WI38 (cell line): Measurements from ENCODE around the gene LFNG.

Source experiments
- H3K4me3 ChIP-seq: 2 replicates; pipeline ENCODE4 v1.5.1; 2011; ENCODE audit warnings: low read depth, mild to moderate bottlenecking, control low read depth, low read length
- TF ChIP-seq, protein P1 (sequence below): IDR thresholded peaks from 2 replicates; pipeline ENCODE4 v1.5.1; 2012; ENCODE audit warnings: low read depth, mild to moderate bottlenecking, control low read depth, low read length

The LFNG gene

GRCh38 chr7:2474224-2474623 is 45.4 kb upstream of the LFNG start:
- no peak overlapping the region for H3K4me3 ChIP-seq
- TF ChIP-seq, protein P1, sequence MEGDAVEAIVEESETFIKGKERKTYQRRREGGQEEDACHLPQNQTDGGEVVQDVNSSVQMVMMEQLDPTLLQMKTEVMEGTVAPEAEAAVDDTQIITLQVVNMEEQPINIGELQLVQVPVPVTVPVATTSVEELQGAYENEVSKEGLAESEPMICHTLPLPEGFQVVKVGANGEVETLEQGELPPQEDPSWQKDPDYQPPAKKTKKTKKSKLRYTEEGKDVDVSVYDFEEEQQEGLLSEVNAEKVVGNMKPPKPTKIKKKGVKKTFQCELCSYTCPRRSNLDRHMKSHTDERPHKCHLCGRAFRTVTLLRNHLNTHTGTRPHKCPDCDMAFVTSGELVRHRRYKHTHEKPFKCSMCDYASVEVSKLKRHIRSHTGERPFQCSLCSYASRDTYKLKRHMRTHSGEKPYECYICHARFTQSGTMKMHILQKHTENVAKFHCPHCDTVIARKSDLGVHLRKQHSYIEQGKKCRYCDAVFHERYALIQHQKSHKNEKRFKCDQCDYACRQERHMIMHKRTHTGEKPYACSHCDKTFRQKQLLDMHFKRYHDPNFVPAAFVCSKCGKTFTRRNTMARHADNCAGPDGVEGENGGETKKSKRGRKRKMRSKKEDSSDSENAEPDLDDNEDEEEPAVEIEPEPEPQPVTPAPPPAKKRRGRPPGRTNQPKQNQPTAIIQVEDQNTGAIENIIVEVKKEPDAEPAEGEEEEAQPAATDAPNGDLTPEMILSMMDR, result no peak

DNA sequence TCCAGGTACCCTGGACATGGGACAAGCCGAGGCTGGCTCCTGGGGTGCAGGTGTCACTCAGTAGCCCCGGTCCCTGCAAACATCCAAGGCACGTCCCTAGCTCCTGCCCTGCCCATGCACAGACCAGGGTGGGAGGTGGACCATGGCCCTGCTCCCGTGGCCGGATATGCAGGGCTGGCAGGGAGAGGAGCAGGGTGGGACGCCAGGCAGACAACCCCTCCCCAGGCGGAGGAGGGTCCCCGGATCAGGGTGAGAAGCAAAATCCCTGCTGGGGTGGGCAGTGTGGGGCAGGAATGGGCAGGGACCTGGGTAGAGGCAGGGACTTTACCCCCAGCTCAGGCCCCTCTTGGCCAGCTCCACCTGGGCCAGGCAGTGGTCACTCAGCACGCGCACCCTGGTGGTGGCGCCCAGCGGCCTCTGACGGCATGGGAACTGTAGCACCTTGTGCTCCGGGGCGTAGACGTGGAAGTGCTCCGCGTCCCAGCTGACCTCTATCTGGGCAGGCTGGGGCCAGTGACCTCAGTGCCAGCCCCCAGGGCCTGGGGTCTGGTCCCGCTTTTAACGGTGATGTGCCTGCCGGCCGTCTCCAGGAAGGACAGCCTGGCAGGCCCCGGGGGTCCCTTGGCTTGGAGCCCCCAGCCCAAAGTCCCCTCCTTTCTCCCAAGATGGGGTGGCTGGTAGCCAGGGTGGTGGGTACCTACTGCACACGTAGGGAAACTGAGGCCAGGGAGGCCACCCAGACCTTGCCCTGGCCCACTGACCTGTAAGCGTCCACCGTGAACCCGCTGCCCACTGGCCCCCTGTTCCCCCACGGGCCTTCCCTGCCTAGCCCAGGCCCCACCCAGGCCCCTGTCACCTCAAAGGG is 44.5 kb upstream of the LFNG start:
- TF ChIP-seq, protein P1, result no peak
- H3K4me3 ChIP-seq, result no peak overlapping the region

DNA sequence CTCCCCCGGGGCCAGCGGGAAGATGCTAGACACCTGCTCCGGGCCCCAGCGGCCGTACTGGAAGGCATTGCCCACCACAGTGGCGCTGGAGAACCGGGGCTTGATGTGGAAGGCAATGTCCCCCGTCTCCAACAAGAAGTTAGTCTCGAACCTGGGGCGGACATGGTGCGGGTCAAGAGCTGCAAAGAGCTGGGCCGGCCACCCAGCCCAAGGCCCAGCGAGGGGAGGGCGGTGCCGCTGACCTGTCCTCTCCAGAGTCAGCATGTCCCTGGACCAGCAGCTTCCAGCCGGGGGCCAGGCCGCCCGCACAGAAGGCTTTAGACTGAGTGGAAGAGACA is 43.9 kb upstream of the LFNG start:
- H3K4me3 ChIP-seq, result no peak overlapping the region

GRCh38 chr7:2476298-2476697 is 43.3 kb upstream of the LFNG start, which contains the start of gene GRIFIN:
Gene GRIFIN, minus strand, starts transcription at chr7:2476398. Its CDS starts 15 bp downstream, at chr7:2476383.
- TF ChIP-seq, protein P1, result no peak
- H3K4me3 ChIP-seq, result no peak within 1 kb of the TSS

More for the DNA sequence above, 43.9 kb upstream of the LFNG start:
- TF ChIP-seq, protein P1, result no peak

- H3K4me3 ChIP-seq, result no peak overlapping the region
- TF ChIP-seq, protein P1, result no peak
Measured at GRCh38 chr7:2476776-2477446, 42.7 kb upstream of the LFNG start.

DNA sequence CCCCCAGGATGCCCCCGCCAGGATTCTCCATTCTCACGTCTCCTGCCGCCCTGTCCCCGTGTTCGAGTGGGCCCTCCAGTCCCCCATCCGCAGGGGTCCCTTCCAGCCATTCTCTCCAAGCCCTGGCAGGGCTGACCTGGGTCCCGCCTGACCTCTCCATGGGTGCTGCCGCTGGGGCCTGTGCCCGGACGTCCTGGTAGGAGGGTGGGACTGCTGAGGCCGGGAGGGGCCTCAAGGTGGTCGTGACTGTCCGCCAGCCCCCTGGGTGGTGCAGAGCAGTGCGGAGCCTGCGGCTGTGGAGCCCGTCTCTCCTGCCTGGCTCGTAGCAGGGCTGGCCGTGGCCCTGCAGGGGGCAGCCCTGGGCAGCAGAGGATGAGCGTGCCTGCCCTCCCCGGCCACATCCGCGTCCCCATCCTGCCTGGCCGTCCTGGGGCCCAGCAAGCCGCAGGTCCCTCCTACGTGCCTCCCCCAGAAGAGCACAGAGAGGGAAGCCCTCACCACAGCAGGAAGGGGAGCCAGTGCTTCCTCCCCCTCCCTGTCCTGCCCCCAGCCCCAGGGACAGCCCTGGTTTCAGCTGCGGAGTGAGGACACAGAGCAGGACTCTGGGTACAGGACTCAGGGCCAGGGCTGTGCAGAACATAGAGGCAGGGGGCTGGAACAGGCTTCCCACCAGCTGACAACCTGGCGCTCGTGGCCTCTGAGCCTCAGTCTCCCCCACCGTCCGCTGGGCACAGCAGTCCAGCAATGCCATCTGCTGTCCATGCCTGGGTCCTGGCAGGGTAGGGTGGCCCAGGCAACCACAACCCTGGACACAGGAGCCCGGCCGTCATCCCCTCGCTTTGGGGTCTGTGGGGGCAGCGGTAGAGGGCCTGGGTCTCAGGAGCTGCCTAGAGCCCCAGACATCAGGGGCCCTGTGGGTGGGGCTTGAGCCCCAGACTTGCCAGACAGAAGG is 41.9 kb upstream of the LFNG start:
- TF ChIP-seq, protein P1, result peak; percentile 88
- H3K4me3 ChIP-seq, result no peak overlapping the region
